ENCODE measurements around the gene GAS2L3. TPM values are rescaled to one million over a fixed set of nuclear protein-coding genes. Genes with fewer than 3 reads are reported as not detected.

Gene GAS2L3
- total RNA-seq, 1 donor: 0.81 TPM

DNA sequence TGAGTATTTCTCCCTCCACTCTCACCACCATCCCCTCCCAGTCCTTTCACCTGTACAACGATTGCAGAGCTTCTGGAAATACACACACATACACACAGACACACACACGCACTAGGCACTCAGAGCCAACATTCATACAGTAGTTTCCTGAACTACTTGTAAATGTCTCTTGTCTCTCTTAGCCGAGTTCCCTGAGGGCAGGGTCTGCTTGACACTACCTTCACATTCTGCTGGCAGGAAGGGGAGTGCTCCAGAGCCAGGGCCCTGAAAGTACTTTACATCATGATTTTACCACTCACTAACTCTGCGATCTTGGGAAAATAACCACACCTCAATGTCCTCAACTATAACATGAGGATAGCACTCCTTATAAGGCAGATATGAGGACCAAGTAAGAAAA, 82.7 kb downstream of the GAS2L3 start:
- DNase-seq (ENCODE audit: low read depth in 2 of 3, low spot score in 2 of 3): no peak

DNA sequence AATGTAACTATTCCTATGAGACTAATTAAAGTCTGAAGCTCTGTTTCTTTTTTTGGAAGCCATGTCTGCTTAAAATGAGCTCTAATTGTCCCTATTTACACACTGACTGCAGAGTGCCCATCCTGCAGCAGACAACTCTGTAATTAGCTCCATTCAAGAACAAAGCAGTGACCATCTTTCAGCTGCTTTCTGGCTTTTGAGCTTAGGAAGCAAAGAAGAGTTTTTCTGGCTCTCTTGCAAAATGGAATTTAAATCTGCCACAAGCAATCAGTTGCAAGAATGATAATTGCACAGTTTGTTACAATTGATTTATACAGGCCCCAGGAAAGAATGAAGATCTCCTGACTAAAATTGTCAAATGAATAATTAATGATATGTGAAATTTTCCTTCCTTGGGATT, 83.4 kb downstream of the GAS2L3 start:
- DNase-seq (ENCODE audit: low read depth in 2 of 3, low spot score in 2 of 3): no peak

DNA sequence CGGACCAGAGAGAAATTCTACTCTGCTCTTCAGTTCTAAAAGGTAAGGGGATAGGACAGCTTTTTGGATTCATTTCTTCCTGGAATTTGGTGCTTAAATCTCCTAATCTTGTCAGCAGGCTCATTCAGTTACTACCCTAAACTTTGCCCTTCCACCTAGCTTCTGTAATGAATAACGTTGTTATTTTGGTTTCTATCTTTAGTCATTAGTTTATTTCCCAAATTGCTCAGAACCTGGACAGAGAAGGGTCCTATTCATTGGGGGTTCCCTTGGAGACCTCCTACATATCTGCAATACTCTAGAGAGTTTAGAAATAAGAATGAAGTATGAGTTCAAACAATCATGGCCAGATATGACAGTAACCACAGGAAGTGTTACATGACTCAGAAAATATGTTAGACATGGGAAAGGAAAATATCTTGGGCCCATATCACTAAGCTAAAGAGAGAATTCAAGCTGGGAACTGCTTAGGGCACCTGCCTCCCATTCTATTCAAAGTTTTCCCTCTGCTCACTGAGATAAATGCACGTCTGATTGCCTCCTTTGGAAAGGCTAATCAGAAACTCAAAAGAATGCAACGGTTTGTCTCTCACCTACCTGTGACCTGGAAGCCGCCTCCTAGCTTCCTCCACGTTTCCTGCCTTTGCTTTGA, 87.9 kb downstream of the GAS2L3 start:
- DNase-seq (ENCODE audit: low read depth in 2 of 3, low spot score in 2 of 3): no peak

DNA sequence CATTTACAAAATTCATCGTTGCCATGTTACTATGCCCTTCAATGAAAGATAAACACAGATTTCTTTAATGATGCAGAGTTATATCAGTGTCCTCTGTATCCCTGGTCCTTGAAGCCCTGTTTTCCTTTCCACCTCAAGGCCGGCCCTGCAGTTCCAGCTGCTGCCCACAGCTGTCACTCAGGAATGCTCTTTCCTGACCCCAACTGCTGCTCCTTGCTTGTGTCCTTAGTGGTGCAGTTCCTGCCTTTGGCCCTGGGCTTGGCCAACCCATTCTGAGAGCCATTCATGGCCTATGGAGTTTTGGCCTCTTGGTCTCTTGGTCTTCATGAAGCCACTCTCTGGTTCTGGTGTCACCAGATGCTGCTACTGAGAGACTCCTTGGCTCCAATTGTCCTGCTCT, 93.1 kb downstream of the GAS2L3 start:
- DNase-seq (ENCODE audit: low read depth in 2 of 3, low spot score in 2 of 3): no peak

DNA sequence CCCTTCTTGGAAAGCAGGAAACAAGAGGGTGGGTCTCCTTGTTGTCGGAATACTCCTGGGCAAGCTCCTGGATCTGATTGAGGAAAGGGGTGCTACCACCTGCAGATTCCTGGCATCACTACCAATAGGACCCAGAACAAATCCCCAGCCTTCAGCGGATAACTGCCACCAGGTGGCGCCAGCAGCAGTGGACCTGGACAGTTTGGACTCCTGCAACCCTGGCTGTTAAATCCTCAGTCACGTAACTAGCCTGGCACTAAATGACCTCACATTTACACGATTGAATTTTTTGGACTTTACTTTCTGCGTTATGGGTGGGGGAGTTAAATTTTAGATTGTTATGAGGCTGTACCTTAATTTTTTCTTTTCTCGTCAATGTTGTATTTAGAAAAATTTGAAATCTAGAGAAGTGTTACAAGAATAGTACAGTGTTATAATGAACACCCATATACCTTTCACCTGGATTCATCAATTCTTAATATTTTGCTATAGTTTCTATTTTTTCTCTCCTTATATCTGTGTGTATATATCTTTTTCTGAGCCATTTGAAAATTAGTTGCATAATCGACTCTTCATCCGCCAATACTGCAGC, 95.6 kb downstream of the GAS2L3 start:
- peak in 2 of 3 donors; percentile 53 to 69 for DNase-seq (ENCODE audit: low read depth in 2 of 3, low spot score in 2 of 3)

DNA sequence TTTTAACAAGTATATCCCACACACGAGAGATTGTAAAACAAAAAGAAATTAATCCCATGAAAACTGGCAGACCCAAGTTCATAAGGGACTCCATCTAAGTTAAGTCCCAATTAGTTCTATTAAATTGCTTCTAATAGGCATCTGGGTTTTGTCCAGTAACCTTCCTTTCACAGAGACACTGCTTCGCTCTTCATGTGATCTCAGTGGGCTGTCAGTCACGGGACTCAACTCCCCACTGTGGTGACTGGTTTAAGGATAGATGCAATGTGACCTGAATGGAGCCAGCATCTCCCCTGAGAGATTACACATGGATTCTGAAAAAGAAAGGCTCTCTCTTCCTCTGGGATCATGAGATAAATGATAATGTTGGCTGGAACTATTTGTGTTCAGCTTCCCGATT, 96.4 kb downstream of the GAS2L3 start:
- DNase-seq (ENCODE audit: low read depth in 2 of 3, low spot score in 2 of 3): no peak

DNA sequence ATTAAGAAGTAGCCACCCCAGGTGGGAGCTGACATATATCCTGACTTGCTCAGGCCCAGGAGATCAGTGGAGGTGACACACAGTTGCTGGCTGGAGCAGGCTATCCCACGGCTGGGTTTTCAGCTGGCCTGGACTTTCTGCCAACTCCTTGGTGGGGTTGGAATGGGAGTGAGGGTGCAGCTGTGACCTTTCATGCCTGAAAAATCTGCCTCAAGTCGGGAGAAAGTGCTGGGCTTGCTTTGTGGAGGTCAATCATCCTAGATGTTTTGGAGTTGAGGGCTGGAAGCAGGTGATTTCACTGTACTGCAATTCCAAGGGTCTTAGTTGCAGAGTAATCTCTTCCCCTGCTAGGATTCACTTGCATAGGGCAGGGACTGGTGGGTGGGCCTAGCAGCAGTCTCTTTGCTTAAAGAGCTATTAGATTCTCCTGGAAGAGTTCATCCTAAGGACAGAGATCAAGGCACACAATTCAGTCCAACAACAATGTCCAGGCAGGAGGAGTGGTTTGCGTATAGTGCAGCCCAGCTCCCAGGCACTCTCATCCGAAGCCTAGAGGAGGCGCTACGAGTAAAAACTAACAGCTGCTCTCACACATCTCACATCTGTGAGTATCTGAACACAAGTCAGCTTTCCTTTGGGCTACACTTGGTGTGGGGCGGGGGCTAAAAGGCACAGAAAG, 98.1 kb downstream of the GAS2L3 start:
- DNase-seq (ENCODE audit: low read depth in 2 of 3, low spot score in 2 of 3): no peak

DNA sequence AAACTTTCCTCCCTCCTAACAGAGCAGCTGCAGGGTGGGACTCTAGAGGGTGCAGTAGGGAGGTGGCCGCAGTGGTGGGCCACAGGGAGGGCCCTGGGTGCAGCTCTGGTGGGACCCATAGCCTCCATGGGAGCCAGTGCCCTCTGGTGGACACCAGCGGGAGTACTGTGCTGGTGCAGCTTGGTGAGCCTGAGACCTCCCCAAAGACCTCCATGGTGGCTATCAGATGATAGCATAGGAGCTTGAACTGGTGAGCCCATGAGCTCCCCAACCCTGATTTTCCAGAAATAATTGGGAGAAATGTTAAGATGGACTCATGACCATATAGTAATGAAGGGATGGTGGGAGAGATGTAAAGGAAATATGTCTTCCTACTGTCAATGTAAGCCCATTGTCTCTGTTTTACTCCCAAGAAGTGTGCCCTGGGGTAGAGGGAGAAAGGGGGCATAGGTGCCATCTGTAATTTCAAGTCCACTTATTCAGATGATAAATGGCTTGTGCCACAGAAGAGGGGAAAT, 98.7 kb downstream of the GAS2L3 start:
- DNase-seq (ENCODE audit: low read depth in 2 of 3, low spot score in 2 of 3): peak in 2 of 3 donors; percentile 32 to 49

DNA sequence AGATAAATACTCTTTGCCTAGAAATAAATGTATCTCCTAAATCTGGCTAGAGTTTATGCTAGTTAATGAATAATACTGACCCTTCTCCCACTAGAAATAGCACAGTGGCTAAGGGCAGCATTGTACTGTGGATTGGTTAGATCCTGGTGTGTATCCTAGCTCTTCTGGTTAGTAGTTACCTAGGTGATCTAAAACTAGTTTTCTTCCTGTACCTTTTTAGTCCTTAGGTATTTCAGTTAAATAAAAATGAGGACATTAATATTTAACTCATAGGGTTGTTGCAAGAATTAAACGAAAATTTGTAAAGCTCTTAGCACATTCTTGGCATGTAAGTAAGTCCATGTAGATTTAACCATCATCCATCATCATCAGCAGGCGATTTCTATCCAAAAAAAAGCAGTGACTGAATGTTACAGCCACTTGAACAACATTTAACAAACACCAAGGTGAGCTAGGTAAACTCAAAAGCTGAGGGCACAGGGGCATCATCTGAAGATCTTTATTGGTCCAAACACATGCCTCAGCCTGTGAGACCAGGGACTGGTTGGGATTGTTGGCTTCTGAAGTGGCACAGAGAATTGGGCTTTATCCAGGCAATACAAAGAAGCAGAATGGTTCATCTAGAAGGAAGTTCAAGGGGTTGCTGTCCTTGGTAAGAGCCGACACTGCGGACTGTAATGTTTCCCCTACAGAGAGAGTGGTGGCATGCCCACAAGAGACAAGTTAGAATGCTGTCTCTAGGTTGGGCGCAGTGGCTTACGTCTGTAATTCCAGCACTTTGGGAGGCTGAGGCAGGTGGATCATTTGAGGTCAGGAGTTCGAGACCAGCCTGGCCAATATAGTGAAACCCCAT, 100.8 kb downstream of the GAS2L3 start:
- DNase-seq (ENCODE audit: low read depth in 2 of 3, low spot score in 2 of 3): no peak

Small RNAs within 50 kb of the gene (small RNA-seq; reads per million reads assigned to genes)
- not detected for gene AC010200.2

Other genes with a start within 250 kb of the GAS2L3 start
- not detected for gene SLC17A8, start 216.6 kb upstream of the GAS2L3 start, total RNA-seq
- not detected for gene NR1H4, start 99.8 kb upstream of the GAS2L3 start, total RNA-seq
- not detected for gene ANO4, start 221.1 kb downstream of the GAS2L3 start, total RNA-seq